Thymus (tissue), 11 donors: ENCODE results near the gene MAEA. TPM values are rescaled to one million over a fixed set of nuclear protein-coding genes. Genes with fewer than 3 reads are reported as not detected.
"Not testable (repeated sequence)": the region's sequence is repeated elsewhere in the genome, so short reads cannot be mapped to it uniquely, and the experiment has no call there.

Experiments used
- DNase-seq, 9 donors: peaks; one replicate each; pipeline ENCODE4 v3.0.0-alpha.2; 2013; ENCODE audit warnings: low spot score in 9 of 9, low read depth in 6 of 9, missing footprints in 1 of 9
- H3K27ac ChIP-seq, 2 donors: one replicate each; pipeline ENCODE4 v1.5.1; 2013; ENCODE audit warnings: control low read depth in 1 of 2, low read depth in 1 of 2, low read length in 1 of 2, mild to moderate bottlenecking in 1 of 2, moderate library complexity in 1 of 2
- H3K27me3 ChIP-seq, 2 donors: one replicate each; pipeline ENCODE4 v1.5.1; 2013; ENCODE audit warnings: low read length in 1 of 2; ENCODE audit not compliant: control insufficient read depth in 2 of 2, insufficient read depth in 1 of 2
- H3K36me3 ChIP-seq, 2 donors: one replicate each; pipeline ENCODE4 v1.5.1; 2013; ENCODE audit warnings: low read length in 1 of 2, mild to moderate bottlenecking in 1 of 2, moderate library complexity in 1 of 2; ENCODE audit not compliant: control insufficient read depth in 2 of 2, insufficient read depth in 2 of 2
- H3K4me1 ChIP-seq, 2 donors: one replicate each; pipeline ENCODE4 v1.5.1; 2013; ENCODE audit warnings: low read length in 2 of 2; ENCODE audit not compliant: control insufficient read depth in 2 of 2, insufficient read depth in 2 of 2
- H3K4me3 ChIP-seq, 2 donors: one replicate each; pipeline ENCODE4 v1.5.1; 2013; ENCODE audit warnings: low read length in 2 of 2, control low read depth in 1 of 2, mild to moderate bottlenecking in 1 of 2
- H3K9me3 ChIP-seq, 2 donors: one replicate each; pipeline ENCODE4 v1.5.1; 2013; ENCODE audit warnings: low read length in 1 of 2, mild to moderate bottlenecking in 1 of 2; ENCODE audit not compliant: control insufficient read depth in 2 of 2, insufficient read depth in 1 of 2
- WGBS: extraction: QIAGEN DNeasy Blood & Tissue Kit; methylation state at CpG from one replicate; pipeline ENCODE4 v1.1.7; 2013; 5-methylcytosine and 5-hydroxymethylcytosine counted together
- polyA plus RNA-seq: library from polyadenylated mRNA; stranded (reverse); fragments of 200-250 nt; gene quantifications from one replicate; pipeline ENCODE4 v1.2.3, GENCODE V29; 2013
- total RNA-seq: library from RNA; stranded (reverse); fragments of 120-200 nt; gene quantifications from one replicate; pipeline ENCODE4 v1.2.4, GENCODE V29; 2013
- donor health status: healthy.

MAEA gene
- total and polyA plus RNA-seq, 2 donors = 45.4 to 113 TPM

GRCh38 chr4:1371176-1372165 is 81.8 kb downstream of the MAEA start:
- Histone ChIP-seq H3K4me1 (no peaks in the 10 kb centered on the region), H3K36me3 (peaks cover 3 to 53% of the 10 kb centered on the region in 2 donors), H3K4me3 (no peak overlapping the region), H3K9me3 (no peaks in the 10 kb centered on the region), H3K27ac (no peak overlapping the region), H3K27me3 (no peaks in the 10 kb centered on the region)
- 98% methylated on average over 28 of the region's 28 CpGs for WGBS
- no peak for DNase-seq

GRCh38 chr4:1372576-1372975 is 82.9 kb downstream of the MAEA start:
- H3K36me3 ChIP-seq = peaks cover 3 to 51% of the 10 kb centered on the region in 2 donors
- 83% methylated on average over 13 of the region's 22 CpGs for WGBS
- not testable (repeated sequence) for DNase-seq, H3K9me3 ChIP-seq, H3K27ac ChIP-seq, H3K4me3 ChIP-seq, H3K27me3 ChIP-seq, H3K4me1 ChIP-seq

- no peaks in the 10 kb centered on the region for H3K9me3 ChIP-seq
- no peaks in the 10 kb centered on the region for H3K4me1 ChIP-seq
- H3K36me3 ChIP-seq = peaks cover 3 to 38% of the 10 kb centered on the region in 2 donors
- no peak overlapping the region for H3K27ac ChIP-seq
- H3K27me3 ChIP-seq = no peaks in the 10 kb centered on the region
- DNase-seq = no peak
- 98% methylated on average over 42 of the region's 42 CpGs for WGBS
- H3K4me3 ChIP-seq = no peak overlapping the region
Measured at GRCh38 chr4:1373892-1374705, 84.4 kb downstream of the MAEA start.

GRCh38 chr4:1374706-1375045 is 85.0 kb downstream of the MAEA start:
- no peaks in the 10 kb centered on the region for H3K4me1 ChIP-seq
- WGBS = 98% methylated on average over 14 of the region's 14 CpGs
- H3K27me3 ChIP-seq = no peaks in the 10 kb centered on the region
- H3K36me3 ChIP-seq = peaks cover 3 to 41% of the 10 kb centered on the region in 2 donors
- H3K9me3 ChIP-seq = no peaks in the 10 kb centered on the region
- DNase-seq = no peak
- H3K27ac ChIP-seq = no peak overlapping the region
- no peak overlapping the region for H3K4me3 ChIP-seq

- 98% methylated on average over 36 of the region's 36 CpGs for WGBS
- DNase-seq = no peak
- H3K36me3 ChIP-seq = peaks cover 3 to 40% of the 10 kb centered on the region in 2 donors
Measured at GRCh38 chr4:1375051-1375721, 85.5 kb downstream of the MAEA start.

GRCh38 chr4:1375761-1376322 is 86.2 kb downstream of the MAEA start:
- Histone ChIP-seq H3K4me1 (no peaks in the 10 kb centered on the region), H3K27me3 (no peaks in the 10 kb centered on the region), H3K36me3 (peaks cover 3 to 35% of the 10 kb centered on the region in 2 donors), H3K4me3 (no peak overlapping the region), H3K27ac (no peak overlapping the region), H3K9me3 (no peaks in the 10 kb centered on the region)
- DNase-seq = no peak
- WGBS = 92% methylated on average over 17 of the region's 17 CpGs

More at GRCh38 chr4:1375051-1375721, 85.5 kb downstream of the MAEA start:
- H3K4me3 ChIP-seq = no peak overlapping the region
- no peak overlapping the region for H3K27ac ChIP-seq
- H3K9me3 ChIP-seq = no peaks in the 10 kb centered on the region
- H3K27me3 ChIP-seq = no peaks in the 10 kb centered on the region
- no peaks in the 10 kb centered on the region for H3K4me1 ChIP-seq

- H3K36me3 ChIP-seq = peaks cover 3 to 35% of the 10 kb centered on the region in 2 donors
- H3K4me1 ChIP-seq = no peaks in the 10 kb centered on the region
- DNase-seq = no peak
- no peaks in the 10 kb centered on the region for H3K27me3 ChIP-seq
- H3K27ac ChIP-seq = no peak overlapping the region
- no peaks in the 10 kb centered on the region for H3K9me3 ChIP-seq
- H3K4me3 ChIP-seq = no peak overlapping the region
- WGBS = 97% methylated on average over 23 of the region's 23 CpGs
Measured at GRCh38 chr4:1376391-1376840, 86.7 kb downstream of the MAEA start.

- Histone ChIP-seq H3K4me1 (no peaks in the 10 kb centered on the region), H3K9me3 (no peaks in the 10 kb centered on the region), H3K4me3 (no peak overlapping the region), H3K27ac (no peak overlapping the region), H3K27me3 (no peaks in the 10 kb centered on the region), H3K36me3 (peaks cover 0 to 31% of the 10 kb centered on the region in 2 donors)
- no peak for DNase-seq
- 96% methylated on average over 32 of the region's 32 CpGs for WGBS
Measured at GRCh38 chr4:1376841-1377605, 87.3 kb downstream of the MAEA start.
